HG03565 (cell line): ENCODE measurements around the gene DENND6B.
A peak's percentile ranks its signal among the peaks of the same experiment; 100 is the strongest.

ENCODE experiments used
- ATAC-seq: cut with Tn5 transposase; IDR thresholded peaks from one replicate; pipeline ENCODE4 v1.9.1; 2021; ENCODE audit warnings: mild to moderate bottlenecking, moderate library complexity; ENCODE audit not compliant: unreplicated experiment

Gene DENND6B

GRCh38 chr22:50316114-50317065 lies 10.4 kb downstream of the DENND6B start:
- no peak for ATAC-seq

- ATAC-seq, result no peak
Observed at GRCh38 chr22:50315289-50316113, 11.3 kb downstream of the DENND6B start.

- peak; percentile 49 for ATAC-seq
Observed at GRCh38 chr22:50314455-50315288, 12.1 kb downstream of the DENND6B start.

- ATAC-seq, result peak; percentile 9
Observed at GRCh38 chr22:50314081-50314454, 12.7 kb downstream of the DENND6B start.

GRCh38 chr22:50313600-50313999 lies 13.2 kb downstream of the DENND6B start:
- no peak for ATAC-seq

GRCh38 chr22:50313021-50313420 lies 13.8 kb downstream of the DENND6B start:
- no peak for ATAC-seq

GRCh38 chr22:50312371-50312770 lies 14.4 kb downstream of the DENND6B start:
- ATAC-seq, result no peak

- ATAC-seq, result no peak
Observed at GRCh38 chr22:50311606-50312351, 15.0 kb downstream of the DENND6B start.

GRCh38 chr22:50310949-50311444 lies 15.8 kb downstream of the DENND6B start:
- no peak for ATAC-seq

GRCh38 chr22:50310031-50310722 lies 16.6 kb downstream of the DENND6B start:
- no peak for ATAC-seq

- ATAC-seq, result no peak
Observed at GRCh38 chr22:50309601-50309991, 17.2 kb downstream of the DENND6B start.

GRCh38 chr22:50308986-50309600 lies 17.7 kb downstream of the DENND6B start:
- ATAC-seq, result no peak

- ATAC-seq, result no peak
Observed at GRCh38 chr22:50308597-50308935, 18.2 kb downstream of the DENND6B start.

- ATAC-seq, result no peak
Observed at GRCh38 chr22:50307890-50308596, 18.8 kb downstream of the DENND6B start.

- ATAC-seq, result no peak
Observed at GRCh38 chr22:50306753-50307749, 19.8 kb downstream of the DENND6B start, which contains the start of gene PLXNB2. TSS of gene PLXNB2 (minus strand) at chr22:50307646. CDS start at chr22:50290584, 17,062 bp downstream.

- ATAC-seq, result no peak
Observed at GRCh38 chr22:50305923-50306566, 20.8 kb downstream of the DENND6B start.
